Kidney (tissue), 14 donors: ENCODE measurements around the gene PRPF8. TPM values are rescaled to one million over a fixed set of nuclear protein-coding genes. Genes with fewer than 3 reads are reported as not detected.
"Not testable (repeated sequence)": the region's sequence is repeated elsewhere in the genome, so short reads cannot be mapped to it uniquely, and the experiment has no call there.

Experiments used
- DNase-seq, 5 donors: peaks; one replicate each; pipeline ENCODE4 v3.0.0-alpha.2; 2013 to 2020
- FAIRE-seq: peaks from 2 replicates; lab custom pipeline; 2012; peaks lifted over from hg19 to GRCh38; lab: Jason Lieb, UNC
- H3K27ac ChIP-seq, 2 donors: one replicate each; pipeline ENCODE4 v1.7.0; 2013; ENCODE audit warnings: low read depth in 2 of 2, low read length in 2 of 2, inconsistent platforms in 1 of 2
- H3K27me3 ChIP-seq: one replicate; pipeline ENCODE4 v1.7.1; 2013; ENCODE audit warnings: low read length, inconsistent platforms; ENCODE audit not compliant: control insufficient read depth, insufficient read depth
- H3K36me3 ChIP-seq, 3 donors: one replicate each; pipeline versions ENCODE4 v1.7.0 to v1.7.1; 2013; ENCODE audit warnings: low read length in 3 of 3, control low read depth in 1 of 3, inconsistent platforms in 1 of 3; ENCODE audit not compliant: insufficient read depth in 3 of 3, control insufficient read depth in 2 of 3
- H3K4me1 ChIP-seq, 3 donors: one replicate each; pipeline versions ENCODE4 v1.7.0 to v1.7.1; 2013; ENCODE audit warnings: low read length in 3 of 3, inconsistent platforms in 1 of 3, low read depth in 1 of 3; ENCODE audit not compliant: control insufficient read depth in 2 of 3, insufficient read depth in 2 of 3
- H3K4me3 ChIP-seq, 3 donors: one replicate each; pipeline versions ENCODE4 v1.7.0 to v1.8.1; 2013; ENCODE audit warnings: low read length in 3 of 3, control low read depth in 1 of 3, inconsistent platforms in 1 of 3
- H3K9ac ChIP-seq, 3 donors: one replicate each; pipeline versions ENCODE4 v1.7.0 to v1.7.1; 2013; ENCODE audit warnings: low read length in 3 of 3, control low read depth in 1 of 3, inconsistent platforms in 1 of 3
- H3K9me3 ChIP-seq, 3 donors: one replicate each; pipeline versions ENCODE4 v1.7.0 to v1.7.1; 2013; ENCODE audit warnings: low read length in 3 of 3, control low read depth in 1 of 3, inconsistent platforms in 1 of 3; ENCODE audit not compliant: control insufficient read depth in 2 of 3, insufficient read depth in 1 of 3
- intact Hi-C: fragments of 100-400 bp; cut with DNase I; formaldehyde crosslinking; loops from one replicate; pipeline ENCODE4 v1.11.1; 2022
- polyA plus RNA-seq: library from polyadenylated mRNA; stranded (reverse); fragments of 350-450 nt; fragmentation: Illumina TruSeq; extraction: RNeasy Lipid Tissue Mini Kit (QIAGEN cat#74804); gene quantifications from one replicate; pipeline ENCODE4 v1.2.3, GENCODE V29; 2014; ENCODE audit warnings: low read depth, low replicate concordance; ENCODE audit not compliant: insufficient read depth
- total RNA-seq: library from RNA; stranded (reverse); fragmentation: NEBNext Ultra II Directional; extraction: Animal tissue kit (Norgen Biotek cat#: 25700); gene quantifications from one replicate; pipeline ENCODE4 v1.2.1, GENCODE V29; 2021
- TF ChIP-seq, protein P1 (sequence below): IDR thresholded peaks from 3 replicates; pipeline ENCODE4 v1.5.1; 2012; ENCODE audit warnings: mild to moderate bottlenecking, moderate library complexity, borderline replicate concordance; ENCODE audit not compliant: insufficient read depth; ENCODE audit errors: extremely low read depth
- donor health status: control.
- donor health status: control.
- donor health status: control.
- donor health status: control.
- donor health status: control.
- donor health status: DM: yes; HTN: yes; CAD: no.
- donor health status: Normal renal cell carcinoma (clear cell type).

The PRPF8 gene
- total and polyA plus RNA-seq, 2 donors from 2014 or later: 181 to 236 TPM

DNA sequence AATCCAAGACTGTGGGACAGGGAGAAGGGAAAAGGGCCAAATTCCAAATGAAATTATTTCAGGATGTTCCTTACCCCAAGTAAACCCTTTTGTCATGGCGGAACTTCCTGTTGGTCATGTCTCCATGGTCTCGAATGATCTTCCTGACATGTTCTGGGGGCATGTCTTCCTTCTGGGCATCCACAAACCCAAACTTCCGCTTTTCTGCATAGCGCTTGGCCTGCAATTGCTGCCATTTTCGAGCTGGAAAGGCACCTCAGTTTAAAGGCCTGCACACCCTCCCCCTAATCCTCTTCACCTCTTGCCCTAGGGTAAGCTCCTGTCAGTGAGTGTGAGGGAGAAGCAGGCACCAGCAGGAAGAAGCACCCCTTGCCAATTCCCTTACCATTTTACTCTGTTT lies 1.2 kb downstream of the PRPF8 start:
- H3K9me3 ChIP-seq: no peaks in the 10 kb centered on the region
- H3K27me3 ChIP-seq: no peaks in the 10 kb centered on the region
- H3K36me3 ChIP-seq: peaks cover 18 to 45% (median 41%) of the 10 kb centered on the region in 3 donors
- intact Hi-C loops: no loop called here
- peak overlapping the region in 2 of 3 donors; percentile 79 to 88 for H3K9ac ChIP-seq
- TF ChIP-seq, protein P1, sequence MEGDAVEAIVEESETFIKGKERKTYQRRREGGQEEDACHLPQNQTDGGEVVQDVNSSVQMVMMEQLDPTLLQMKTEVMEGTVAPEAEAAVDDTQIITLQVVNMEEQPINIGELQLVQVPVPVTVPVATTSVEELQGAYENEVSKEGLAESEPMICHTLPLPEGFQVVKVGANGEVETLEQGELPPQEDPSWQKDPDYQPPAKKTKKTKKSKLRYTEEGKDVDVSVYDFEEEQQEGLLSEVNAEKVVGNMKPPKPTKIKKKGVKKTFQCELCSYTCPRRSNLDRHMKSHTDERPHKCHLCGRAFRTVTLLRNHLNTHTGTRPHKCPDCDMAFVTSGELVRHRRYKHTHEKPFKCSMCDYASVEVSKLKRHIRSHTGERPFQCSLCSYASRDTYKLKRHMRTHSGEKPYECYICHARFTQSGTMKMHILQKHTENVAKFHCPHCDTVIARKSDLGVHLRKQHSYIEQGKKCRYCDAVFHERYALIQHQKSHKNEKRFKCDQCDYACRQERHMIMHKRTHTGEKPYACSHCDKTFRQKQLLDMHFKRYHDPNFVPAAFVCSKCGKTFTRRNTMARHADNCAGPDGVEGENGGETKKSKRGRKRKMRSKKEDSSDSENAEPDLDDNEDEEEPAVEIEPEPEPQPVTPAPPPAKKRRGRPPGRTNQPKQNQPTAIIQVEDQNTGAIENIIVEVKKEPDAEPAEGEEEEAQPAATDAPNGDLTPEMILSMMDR: no peak
- peaks cover 0 to 8% (median 6%) of the 10 kb centered on the region in 3 donors for H3K4me1 ChIP-seq
- H3K27ac ChIP-seq: no peak overlapping the region
- FAIRE-seq (no peak), DNase-seq (no peak)
- peak overlapping the region; percentile 79 to 90 (median 88) for H3K4me3 ChIP-seq

DNA sequence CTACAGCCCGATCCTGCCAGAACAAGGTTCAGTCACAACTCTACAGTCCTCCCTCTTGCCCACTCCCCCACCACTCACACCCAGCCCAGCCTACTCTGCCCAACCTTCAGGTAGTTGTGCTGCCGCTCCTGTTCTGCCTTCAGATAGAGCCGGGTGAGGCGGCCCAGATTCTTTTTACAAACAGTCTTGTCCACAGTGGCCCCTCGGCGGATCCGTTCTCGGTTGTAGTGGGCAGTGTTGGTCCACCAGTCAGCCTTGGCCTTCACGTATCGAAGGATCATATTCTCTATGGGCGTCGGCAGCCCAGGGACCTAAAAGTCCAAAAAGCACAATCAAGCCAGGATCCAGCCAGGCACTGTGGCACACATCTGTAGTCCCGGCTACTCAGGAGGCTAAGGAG lies 8.3 kb downstream of the PRPF8 start:
- H3K9ac ChIP-seq: no peak overlapping the region
- H3K36me3 ChIP-seq: peaks cover 40 to 89% (median 81%) of the 10 kb centered on the region in 3 donors
- intact Hi-C loops: no loop called here
- no peaks in the 10 kb centered on the region for H3K4me1 ChIP-seq
- FAIRE-seq (no peak), DNase-seq (no peak)
- TF ChIP-seq, protein P1: no peak
- H3K4me3 ChIP-seq: no peak overlapping the region
- no peaks in the 10 kb centered on the region for H3K9me3 ChIP-seq
- no peak overlapping the region for H3K27ac ChIP-seq
- H3K27me3 ChIP-seq: no peaks in the 10 kb centered on the region

DNA sequence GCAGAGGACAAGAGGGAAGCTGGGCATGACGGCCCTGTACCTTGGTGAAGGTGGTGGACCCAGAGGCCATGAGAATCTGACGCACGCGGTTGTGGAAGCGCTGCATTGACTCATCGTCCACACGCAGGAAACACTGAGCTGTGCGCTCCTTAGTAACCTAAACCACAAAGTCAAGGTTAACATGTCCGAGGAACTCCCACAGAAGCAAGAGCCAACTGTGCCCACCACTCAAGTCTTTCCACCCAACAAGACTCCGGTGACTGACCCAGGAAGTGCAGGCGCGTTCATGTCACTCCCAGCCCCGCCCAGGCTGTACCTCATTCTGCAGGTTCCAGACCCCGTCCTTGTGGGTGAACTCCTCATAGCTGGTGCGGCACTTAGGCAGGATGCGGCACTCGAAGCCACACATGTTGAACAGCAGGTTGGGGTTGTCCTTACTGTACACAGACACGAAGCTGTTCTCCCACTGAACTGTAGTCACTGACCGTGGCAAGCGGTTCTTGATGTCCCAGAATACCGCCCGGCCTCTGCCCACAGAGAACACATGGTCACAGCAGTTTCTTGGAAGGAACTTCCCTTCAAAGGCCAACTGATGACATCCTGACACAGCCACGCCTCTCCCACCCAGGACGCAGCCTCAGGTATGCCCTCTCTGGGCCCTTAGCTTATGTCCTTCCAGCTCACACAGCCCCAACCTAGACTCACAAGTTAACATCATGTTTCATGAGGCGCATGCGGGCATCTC lies 11.5 kb downstream of the PRPF8 start:
- intact Hi-C loops: no loop called here
- Histone ChIP-seq H3K4me1 (no peaks in the 10 kb centered on the region), H3K27ac (no peak overlapping the region), H3K9me3 (no peaks in the 10 kb centered on the region), H3K27me3 (no peaks in the 10 kb centered on the region), H3K4me3 (no peak overlapping the region), H3K36me3 (peaks cover 35 to 77% (median 63%) of the 10 kb centered on the region in 3 donors), H3K9ac (no peak overlapping the region)
- TF ChIP-seq, protein P1: no peak
- FAIRE-seq (no peak), DNase-seq (peak in 1 of 5 donors; percentile 47)

DNA sequence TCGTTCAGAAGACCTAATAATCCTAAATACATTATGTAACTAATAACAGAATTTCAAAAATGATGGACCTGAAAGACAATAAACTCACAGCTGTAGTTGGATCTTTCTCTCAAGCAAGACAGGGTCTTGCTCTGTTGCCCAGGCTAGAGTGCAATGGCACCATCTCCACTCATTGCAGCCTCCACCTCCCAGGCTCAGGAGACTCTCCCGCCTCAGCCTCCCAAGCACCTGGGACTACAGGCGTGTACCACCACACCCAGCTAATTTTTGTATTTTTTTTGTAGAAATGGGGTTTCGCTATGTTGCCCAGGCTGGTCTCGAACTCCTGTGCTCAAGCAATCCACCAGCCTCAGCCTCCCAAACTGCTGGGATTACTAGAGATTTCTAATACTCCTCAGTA lies 20.7 kb downstream of the PRPF8 start:
- peak in 1 of 5 donors; percentile 9 for DNase-seq
- intact Hi-C loops, H3K9ac ChIP-seq, H3K4me1 ChIP-seq, FAIRE-seq, H3K4me3 ChIP-seq, H3K27ac ChIP-seq, H3K27me3 ChIP-seq, H3K9me3 ChIP-seq: not testable (repeated sequence)
- peaks cover 26 to 45% (median 34%) of the 10 kb centered on the region in 3 donors for H3K36me3 ChIP-seq
